Loucy (cell line): ENCODE measurements around the gene RPE.
A peak's percentile ranks its signal among the peaks of the same experiment; 100 is the strongest.

Experiments used
- H2AFZ ChIP-seq: fragments of 200-600 bp; sonication (generic); 2 replicates; pipeline ENCODE4 v1.6.0; 2016; ENCODE audit warnings: antibody characterized with exemption, mild to moderate bottlenecking, low read length, moderate library complexity
- H3F3A ChIP-seq: fragments of 200-600 bp; 2 replicates; pipeline ENCODE4 v1.6.0; 2016; ENCODE audit warnings: antibody characterized with exemption, low read depth, mild to moderate bottlenecking
- H3K27me3 ChIP-seq: fragments of 200-600 bp; sonication (generic); 2 replicates; pipeline ENCODE4 v1.6.1; 2014; ENCODE audit warnings: low read length, mild to moderate bottlenecking; ENCODE audit not compliant: insufficient read depth, poor library complexity, severe bottlenecking
- H3K36me3 ChIP-seq: fragments of 200-600 bp; sonication (generic); 2 replicates; pipeline ENCODE4 v1.6.1; 2016; ENCODE audit warnings: low read length; ENCODE audit not compliant: insufficient read depth
- H3K4me1 ChIP-seq: fragments of 200-600 bp; sonication (generic); 2 replicates; pipeline ENCODE4 v1.5.1; 2014; ENCODE audit warnings: low read length, mild to moderate bottlenecking; ENCODE audit not compliant: insufficient read depth, poor library complexity, severe bottlenecking
- H3K4me2 ChIP-seq: fragments of 200-600 bp; sonication (generic); 2 replicates; pipeline ENCODE4 v1.6.0; 2014; ENCODE audit warnings: antibody characterized with exemption, low read length, low read depth, mild to moderate bottlenecking; ENCODE audit not compliant: poor library complexity, severe bottlenecking
- H3K4me3 ChIP-seq: fragments of 200-600 bp; sonication (generic); 2 replicates; pipeline ENCODE4 v1.5.1; 2014; ENCODE audit warnings: low read length, mild to moderate bottlenecking, mixed read lengths; ENCODE audit not compliant: poor library complexity, severe bottlenecking
- H3K79me2 ChIP-seq: fragments of 200-600 bp; sonication (generic); 2 replicates; pipeline ENCODE4 v1.6.1; 2014; ENCODE audit warnings: low read length; ENCODE audit not compliant: insufficient read depth
- H3K9ac ChIP-seq: fragments of 200-600 bp; sonication (generic); 2 replicates; pipeline ENCODE4 v1.6.0; 2014; ENCODE audit warnings: mild to moderate bottlenecking, low read depth, low read length, moderate library complexity; ENCODE audit not compliant: poor library complexity, severe bottlenecking
- H3K9me2 ChIP-seq: fragments of 200-600 bp; sonication (generic); replicated peaks from 2 replicates; pipeline ENCODE4 v1.6.1; 2016; ENCODE audit warnings: low read depth, low read length, mixed read lengths
- H3K9me3 ChIP-seq: fragments of 200-600 bp; sonication (generic); 2 replicates; pipeline ENCODE4 v1.6.1; 2014; ENCODE audit warnings: mild to moderate bottlenecking, antibody characterized with exemption, low read length, low read depth; ENCODE audit not compliant: insufficient read depth
- H4K20me1 ChIP-seq: fragments of 200-600 bp; sonication (generic); 2 replicates; pipeline ENCODE4 v1.6.0; 2014; ENCODE audit warnings: antibody characterized with exemption, low read length, mild to moderate bottlenecking; ENCODE audit not compliant: insufficient read depth, poor library complexity, severe bottlenecking
- CTCF ChIP-seq: fragments of 200-600 bp; sonication (generic); conservative IDR thresholded peaks from 2 replicates; pipeline ENCODE4 v1.5.1; 2014; ENCODE audit warnings: mild to moderate bottlenecking, antibody characterized with exemption, low read length
- EZH2phosphoT487 ChIP-seq: fragments of 200-600 bp; IDR thresholded peaks from 2 replicates; pipeline ENCODE4 v1.6.1; 2018; ENCODE audit warnings: antibody characterized with exemption, mild to moderate bottlenecking, moderate library complexity, borderline replicate concordance

Gene RPE

GRCh38 chr2:209977386-209978239 lies 24.8 kb upstream of the RPE start:
- Histone ChIP-seq H3K4me3 (no peak overlapping the region), H2AFZ (no peak overlapping the region), H4K20me1 (no peaks in the 10 kb centered on the region), H3K36me3 (no peaks in the 10 kb centered on the region), H3K79me2 (no peaks in the 10 kb centered on the region), H3K4me1 (no peaks in the 10 kb centered on the region), H3K9me3 (no peaks in the 10 kb centered on the region), H3F3A (no peaks in the 10 kb centered on the region), H3K9me2 (no peaks in the 10 kb centered on the region), H3K9ac (no peak overlapping the region), H3K27me3 (no peaks in the 10 kb centered on the region), H3K4me2 (no peak overlapping the region)
- TF ChIP-seq CTCF = peak; percentile 73
- TF ChIP-seq EZH2phosphoT487 = no peak

- Histone ChIP-seq H3K79me2 (no peaks in the 10 kb centered on the region), H3K4me1 (no peaks in the 10 kb centered on the region), H3K36me3 (no peaks in the 10 kb centered on the region), H3F3A (no peaks in the 10 kb centered on the region), H3K4me3 (no peak overlapping the region), H3K9ac (no peak overlapping the region), H3K27me3 (no peaks in the 10 kb centered on the region), H3K9me2 (no peaks in the 10 kb centered on the region), H3K9me3 (no peaks in the 10 kb centered on the region), H2AFZ (no peak overlapping the region), H3K4me2 (no peak overlapping the region), H4K20me1 (no peaks in the 10 kb centered on the region)
- TF ChIP-seq EZH2phosphoT487 = no peak
- TF ChIP-seq CTCF = no peak
Measured at GRCh38 chr2:209984291-209984690, 18.1 kb upstream of the RPE start.

GRCh38 chr2:209985874-209986273 lies 16.6 kb upstream of the RPE start:
- no peaks in the 10 kb centered on the region for H4K20me1 ChIP-seq
- H3K9me2 ChIP-seq = no peaks in the 10 kb centered on the region
- no peaks in the 10 kb centered on the region for H3K36me3 ChIP-seq
- TF ChIP-seq CTCF (no peak), EZH2phosphoT487 (no peak)
- no peak overlapping the region for H3K4me3 ChIP-seq
- no peak overlapping the region for H3K4me2 ChIP-seq
- no peaks in the 10 kb centered on the region for H3F3A ChIP-seq
- H3K79me2 ChIP-seq = no peaks in the 10 kb centered on the region
- H3K9ac ChIP-seq = no peak overlapping the region
- H3K4me1 ChIP-seq = no peaks in the 10 kb centered on the region
- H3K27me3 ChIP-seq = no peaks in the 10 kb centered on the region
- H2AFZ ChIP-seq = no peak overlapping the region; the same call in 1 of the 2 replicates
- H3K9me3 ChIP-seq = no peaks in the 10 kb centered on the region
